Muscle layer of colon (tissue), 2 donors: ENCODE results near the gene USP32.

Experiments
- H3K27ac ChIP-seq: one replicate; pipeline ENCODE4 v1.7.0; 2013; ENCODE audit warnings: low read depth, mild to moderate bottlenecking, low read length, moderate library complexity
- H3K27me3 ChIP-seq, 2 donors: one replicate each; pipeline ENCODE4 v1.7.0; 2013; ENCODE audit warnings: low read length in 2 of 2, mild to moderate bottlenecking in 2 of 2; ENCODE audit not compliant: insufficient read depth in 2 of 2, control insufficient read depth in 1 of 2
- H3K36me3 ChIP-seq: one replicate; pipeline ENCODE4 v1.7.0; 2013; ENCODE audit warnings: mild to moderate bottlenecking, low read length; ENCODE audit not compliant: insufficient read depth
- H3K4me1 ChIP-seq: one replicate; pipeline ENCODE4 v1.7.0; 2013; ENCODE audit warnings: mild to moderate bottlenecking, low read length; ENCODE audit not compliant: insufficient read depth
- H3K4me3 ChIP-seq, 2 donors: one replicate each; pipeline ENCODE4 v1.7.0; 2013; ENCODE audit warnings: low read length in 2 of 2, low read depth in 1 of 2, mild to moderate bottlenecking in 1 of 2, moderate library complexity in 1 of 2
- H3K9ac ChIP-seq: one replicate; pipeline ENCODE4 v1.7.0; 2013; ENCODE audit warnings: low read length
- H3K9me3 ChIP-seq: one replicate; pipeline ENCODE4 v1.7.0; 2013; ENCODE audit warnings: mild to moderate bottlenecking, low read length
- donor health status: abdominal sarcoma.
- donor health status: Adenocarcinoma of cecum.

USP32 gene

DNA sequence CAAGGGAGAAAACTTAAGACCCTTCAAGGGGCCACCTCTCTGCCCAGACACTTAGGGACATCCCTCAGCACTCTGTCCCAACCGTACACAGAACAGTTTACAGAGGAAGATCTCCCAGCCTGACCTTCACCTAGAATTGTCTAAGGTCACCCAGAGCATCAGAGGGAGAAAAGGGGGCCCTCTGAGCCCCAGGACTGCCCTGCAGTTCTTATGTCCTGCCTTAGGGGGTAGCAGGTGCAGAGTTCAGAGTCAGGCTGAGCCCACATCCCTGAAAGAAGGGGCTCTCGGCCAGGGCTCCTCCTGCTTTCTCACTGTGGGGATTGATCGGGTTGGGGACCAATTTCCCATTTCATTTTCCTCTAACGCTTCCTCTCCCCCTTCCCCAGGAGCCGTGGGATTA, 226.7 kb downstream of the USP32 start:
- Histone ChIP-seq H3K27me3 (no peaks in the 10 kb centered on the region), H3K4me1 (no peaks in the 10 kb centered on the region), H3K9me3 (no peaks in the 10 kb centered on the region), H3K9ac (no peak overlapping the region), H3K36me3 (no peaks in the 10 kb centered on the region), H3K27ac (no peak overlapping the region), H3K4me3 (no peak overlapping the region)

DNA sequence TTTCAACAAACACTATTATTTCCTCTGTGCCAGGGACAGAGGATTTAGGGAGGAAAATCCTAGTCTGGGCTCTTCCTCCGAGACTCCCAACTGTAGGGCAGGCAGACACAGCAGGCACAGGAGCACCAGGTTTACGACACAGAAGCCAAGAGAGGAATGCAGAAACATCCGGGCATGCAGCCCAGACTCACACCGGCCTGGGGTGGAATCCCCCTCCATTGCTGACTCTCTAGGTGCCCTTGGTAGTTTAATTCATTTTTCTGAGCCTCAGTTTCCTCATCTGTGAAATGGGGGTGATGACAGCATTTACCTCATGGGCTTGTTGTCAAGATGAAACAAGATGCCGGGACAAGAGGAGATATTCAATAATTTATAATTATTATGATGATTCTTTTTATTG, 227.2 kb downstream of the USP32 start:
- H3K9ac ChIP-seq = no peak overlapping the region
- H3K27me3 ChIP-seq = no peaks in the 10 kb centered on the region
- no peak overlapping the region for H3K4me3 ChIP-seq
- no peaks in the 10 kb centered on the region for H3K4me1 ChIP-seq
- H3K9me3 ChIP-seq = no peaks in the 10 kb centered on the region
- H3K36me3 ChIP-seq = no peaks in the 10 kb centered on the region
- no peak overlapping the region for H3K27ac ChIP-seq

DNA sequence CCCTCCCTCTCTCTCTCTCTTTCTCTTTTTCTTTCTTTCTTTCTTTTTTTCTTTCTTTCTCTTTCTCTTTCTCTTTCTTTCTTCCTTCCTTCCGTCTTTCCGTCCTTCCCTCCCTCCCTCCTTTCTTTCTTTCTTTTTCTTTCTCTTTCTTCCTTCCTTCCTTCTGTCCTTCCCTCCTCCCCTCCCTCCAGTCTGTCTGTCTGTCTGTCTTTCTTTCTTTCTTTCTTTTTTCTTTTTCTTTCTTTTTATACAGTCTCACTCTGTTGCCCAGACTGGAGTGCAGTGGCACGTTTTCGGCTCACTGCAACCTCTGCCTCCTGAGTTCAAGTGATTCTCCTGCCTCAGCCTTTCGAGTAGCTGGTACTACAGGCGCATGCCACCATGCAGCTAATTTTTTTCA, 227.8 kb downstream of the USP32 start:
- no peak overlapping the region for H3K4me3 ChIP-seq
- H3K9ac ChIP-seq = no peak overlapping the region
- no peaks in the 10 kb centered on the region for H3K4me1 ChIP-seq
- no peaks in the 10 kb centered on the region for H3K36me3 ChIP-seq
- H3K27me3 ChIP-seq = peaks cover 0 to 1% of the 10 kb centered on the region in 2 donors
- no peak overlapping the region for H3K27ac ChIP-seq
- no peaks in the 10 kb centered on the region for H3K9me3 ChIP-seq

DNA sequence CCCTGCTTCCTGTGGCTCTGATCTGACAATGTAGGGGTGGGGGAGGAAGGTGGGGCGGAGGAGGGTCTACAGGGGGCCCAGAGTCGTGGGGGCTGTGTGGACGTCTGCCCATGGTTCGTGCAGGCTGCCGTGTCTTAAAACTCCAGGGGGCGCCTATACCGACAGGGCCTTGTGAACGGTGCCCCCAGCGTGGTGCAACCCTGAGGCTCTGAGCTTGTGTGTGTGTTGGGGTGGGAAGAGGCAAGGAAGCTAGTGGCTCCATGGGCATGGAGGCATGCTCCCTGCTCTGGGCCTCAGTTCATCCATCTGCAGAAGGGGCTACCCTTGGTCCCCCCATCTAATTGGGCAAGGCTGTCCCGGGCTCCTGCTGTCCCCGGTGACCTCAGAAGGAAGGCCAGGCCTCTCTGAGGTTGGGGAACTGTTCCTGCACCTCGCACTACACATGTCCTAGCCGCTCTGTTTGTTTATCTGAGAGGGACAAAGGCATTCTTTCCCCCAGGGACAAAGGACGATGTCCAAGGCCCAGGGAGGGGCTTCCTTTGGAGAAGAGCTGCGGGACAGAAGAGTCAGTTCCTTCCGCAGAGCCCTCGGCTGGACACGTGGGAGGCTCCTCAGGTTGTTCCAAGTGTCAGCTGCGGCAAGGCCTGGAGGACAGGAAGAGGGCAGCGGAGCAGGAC, 228.7 kb downstream of the USP32 start:
- H3K27ac ChIP-seq = no peak overlapping the region
- H3K27me3 ChIP-seq = peaks cover 0 to 8% of the 10 kb centered on the region in 2 donors
- no peaks in the 10 kb centered on the region for H3K4me1 ChIP-seq
- H3K36me3 ChIP-seq = no peaks in the 10 kb centered on the region
- no peaks in the 10 kb centered on the region for H3K9me3 ChIP-seq
- no peak overlapping the region for H3K9ac ChIP-seq
- no peak overlapping the region for H3K4me3 ChIP-seq

DNA sequence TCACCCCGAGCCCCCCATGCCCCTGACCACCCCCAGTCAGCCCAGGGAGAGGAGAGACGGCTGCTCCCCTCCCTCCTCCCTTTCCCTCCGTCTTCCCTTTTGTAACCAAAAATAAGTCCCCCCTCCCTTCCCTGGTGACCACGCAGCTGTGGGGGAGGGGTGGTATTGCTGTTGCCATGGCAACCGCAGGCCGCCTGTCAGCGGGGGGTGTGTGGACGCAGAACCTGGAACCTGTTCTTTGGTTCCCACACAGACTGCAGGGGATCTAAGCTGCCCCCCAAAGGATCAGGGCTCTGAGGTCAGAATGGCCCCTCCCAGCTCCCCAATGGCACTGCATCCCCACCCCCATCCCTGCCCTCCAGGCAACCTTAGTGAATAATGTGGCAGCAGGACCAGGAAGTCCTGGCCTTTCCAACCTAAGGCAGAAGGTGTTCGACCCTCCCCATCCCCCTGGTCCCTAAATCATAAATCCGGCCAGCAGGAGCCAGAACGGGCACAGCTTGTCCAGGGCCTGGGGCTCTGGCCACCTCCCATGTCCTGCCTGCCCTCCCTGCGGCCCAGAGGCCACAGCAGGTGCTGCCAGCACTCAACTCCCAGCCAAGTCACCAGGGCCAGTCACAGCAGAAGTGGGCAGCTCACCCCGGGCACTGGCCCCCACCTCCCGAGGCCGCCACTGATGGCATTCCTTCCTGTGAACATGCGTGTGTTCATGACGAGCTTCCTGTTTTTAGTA, 230.2 kb downstream of the USP32 start:
- H3K9ac ChIP-seq = no peak overlapping the region
- no peak overlapping the region for H3K27ac ChIP-seq
- no peak overlapping the region for H3K4me3 ChIP-seq
- H3K4me1 ChIP-seq = no peaks in the 10 kb centered on the region
- H3K9me3 ChIP-seq = no peaks in the 10 kb centered on the region
- peaks cover 0 to 19% of the 10 kb centered on the region in 2 donors for H3K27me3 ChIP-seq
- no peaks in the 10 kb centered on the region for H3K36me3 ChIP-seq

DNA sequence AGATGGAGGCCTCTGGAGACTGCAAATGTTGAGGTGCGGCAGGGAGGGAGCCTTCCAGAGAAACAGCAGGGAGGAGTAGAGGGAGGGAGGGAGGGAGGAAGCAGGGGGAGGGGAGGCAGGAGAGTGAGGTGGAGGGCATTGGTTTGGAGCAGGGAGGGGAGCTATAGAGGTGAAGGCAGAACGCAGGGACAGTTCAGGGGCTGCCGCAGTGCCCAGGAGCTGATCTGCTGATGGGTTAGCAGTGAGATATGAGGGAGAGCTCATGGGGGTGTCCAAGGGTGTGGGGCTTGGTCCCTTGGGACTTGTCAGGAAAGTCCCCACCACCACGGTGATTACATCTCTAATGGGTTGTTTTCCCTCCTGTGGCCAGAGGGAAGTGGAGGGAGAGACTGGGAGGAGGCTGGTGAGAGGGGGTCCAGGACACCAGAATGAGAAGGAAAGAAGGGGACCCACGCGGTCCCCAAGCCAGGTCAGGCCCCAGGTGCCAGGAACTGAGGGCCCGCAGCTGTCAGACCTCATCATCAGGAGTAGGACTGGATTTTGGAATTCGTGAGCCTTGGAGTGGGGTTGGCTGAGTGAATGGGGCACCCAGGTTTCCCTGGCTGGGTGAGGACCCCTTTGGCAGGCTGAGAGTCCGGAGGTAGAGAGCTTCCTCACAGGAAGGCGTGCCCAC, 231.0 kb downstream of the USP32 start:
- Histone ChIP-seq H3K9ac (no peak overlapping the region), H3K4me1 (no peaks in the 10 kb centered on the region), H3K36me3 (no peaks in the 10 kb centered on the region), H3K4me3 (no peak overlapping the region), H3K27me3 (peaks cover 0 to 21% of the 10 kb centered on the region in 2 donors), H3K9me3 (no peaks in the 10 kb centered on the region), H3K27ac (no peak overlapping the region)

DNA sequence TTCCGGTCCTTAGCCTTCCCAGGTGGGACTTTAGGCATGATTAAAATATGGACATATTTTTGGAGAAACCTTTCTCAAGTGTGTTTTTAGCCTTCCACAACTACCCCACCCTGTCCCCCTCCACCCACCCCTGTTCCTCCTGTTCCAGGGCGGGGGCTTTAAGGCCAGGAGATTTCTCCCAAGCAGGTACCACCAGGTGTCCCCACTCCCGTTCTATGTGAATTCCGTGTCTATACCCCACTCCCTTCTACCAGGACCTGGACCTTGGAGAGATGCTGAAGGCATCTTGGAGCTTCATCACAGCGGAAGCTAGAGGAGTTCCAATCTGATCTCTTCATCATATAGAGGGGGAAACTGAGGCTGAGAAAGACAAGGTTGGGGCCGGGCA, 232.5 kb downstream of the USP32 start:
- no peak overlapping the region for H3K4me3 ChIP-seq
- H3K9me3 ChIP-seq = no peaks in the 10 kb centered on the region
- H3K27me3 ChIP-seq = peaks cover 0 to 27% of the 10 kb centered on the region in 2 donors
- no peaks in the 10 kb centered on the region for H3K36me3 ChIP-seq
- no peaks in the 10 kb centered on the region for H3K4me1 ChIP-seq
- H3K27ac ChIP-seq = no peak overlapping the region
- H3K9ac ChIP-seq = no peak overlapping the region

DNA sequence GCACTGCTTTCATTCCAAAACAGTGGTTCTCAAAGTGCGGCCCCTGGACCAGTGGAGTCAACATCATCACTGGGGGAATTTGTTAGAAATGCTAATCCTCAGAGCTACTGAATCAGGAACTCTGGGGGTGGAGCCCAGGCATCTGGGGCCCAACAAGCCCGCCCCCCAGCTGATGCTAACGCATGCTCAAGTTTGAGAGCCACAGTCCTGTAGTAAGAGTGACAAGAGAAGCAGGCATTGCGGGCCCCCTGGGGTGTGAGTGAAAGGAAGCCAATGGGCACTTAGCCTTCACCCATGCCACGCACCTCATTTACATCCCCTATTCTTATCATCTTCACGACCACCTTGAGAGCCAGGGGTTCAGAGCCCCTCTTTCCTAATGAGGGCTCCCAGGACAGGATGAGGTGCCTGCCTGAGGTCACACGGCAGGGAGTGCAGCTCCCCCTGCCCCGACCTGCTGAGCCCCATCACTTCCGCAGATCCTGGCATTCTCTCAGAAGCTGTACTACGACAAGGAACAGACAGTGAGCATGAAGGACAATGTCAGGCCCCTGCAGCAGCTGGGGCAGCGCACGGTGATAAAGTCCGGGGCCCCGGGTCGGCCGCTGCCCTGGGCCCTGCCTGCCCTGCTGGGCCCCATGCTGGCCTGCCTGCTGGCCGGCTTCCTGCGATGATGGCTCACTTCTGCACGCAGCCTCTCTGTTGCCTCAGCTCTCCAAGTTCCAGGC, 233.0 kb downstream of the USP32 start:
- peaks cover 0 to 28% of the 10 kb centered on the region in 2 donors for H3K27me3 ChIP-seq
- no peaks in the 10 kb centered on the region for H3K36me3 ChIP-seq
- H3K4me1 ChIP-seq = no peaks in the 10 kb centered on the region
- no peak overlapping the region for H3K9ac ChIP-seq
- H3K4me3 ChIP-seq = no peak overlapping the region
- H3K9me3 ChIP-seq = no peaks in the 10 kb centered on the region
- H3K27ac ChIP-seq = no peak overlapping the region

DNA sequence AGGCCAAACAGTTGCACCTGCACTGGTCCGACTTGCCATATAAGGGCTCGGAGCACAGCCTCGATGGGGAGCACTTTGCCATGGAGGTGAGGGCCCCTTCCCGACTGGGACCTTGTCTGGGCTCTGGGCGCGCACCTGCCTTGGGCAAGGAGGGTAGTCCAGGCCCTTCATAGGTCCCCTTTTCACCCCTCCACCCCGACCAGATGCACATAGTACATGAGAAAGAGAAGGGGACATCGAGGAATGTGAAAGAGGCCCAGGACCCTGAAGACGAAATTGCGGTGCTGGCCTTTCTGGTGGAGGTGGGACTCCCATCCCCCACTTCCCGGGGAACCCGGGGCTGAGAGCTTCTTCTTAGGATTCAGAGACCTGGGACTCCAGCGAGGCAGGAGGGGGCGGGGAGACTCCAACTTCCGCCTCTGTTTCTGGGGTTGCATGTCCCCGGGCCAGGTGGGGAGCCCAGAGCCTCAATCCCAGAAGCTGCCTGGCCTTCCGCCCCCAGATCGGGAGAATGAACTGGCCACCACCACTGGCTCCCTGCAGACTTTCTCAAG, 234.4 kb downstream of the USP32 start:
- Histone ChIP-seq H3K27ac (no peak overlapping the region), H3K9me3 (no peaks in the 10 kb centered on the region), H3K9ac (no peak overlapping the region), H3K4me3 (no peak overlapping the region), H3K4me1 (peaks cover 3% of the 10 kb centered on the region), H3K27me3 (peaks cover 0 to 28% of the 10 kb centered on the region in 2 donors), H3K36me3 (no peaks in the 10 kb centered on the region)

DNA sequence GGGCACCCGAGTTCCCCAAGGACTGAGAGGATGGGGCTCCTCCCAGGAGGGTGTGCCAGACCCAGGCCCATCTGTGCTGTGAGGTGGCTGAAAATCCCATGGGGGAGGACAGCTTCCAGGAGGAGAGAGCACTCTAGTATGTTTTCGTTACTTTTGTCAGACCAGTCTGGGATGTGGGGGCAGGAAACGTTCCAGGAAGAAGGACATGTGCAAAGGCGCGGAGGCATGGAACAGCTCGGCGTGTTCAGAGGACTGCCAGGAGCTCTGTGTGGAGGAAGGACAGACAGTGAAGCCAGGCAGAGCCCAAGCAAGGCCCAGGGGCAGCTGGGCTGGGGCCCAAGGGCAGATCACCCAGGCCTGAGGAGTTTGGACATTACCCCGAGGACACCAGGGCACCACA, 235.2 kb downstream of the USP32 start:
- Histone ChIP-seq H3K27ac (no peak overlapping the region), H3K27me3 (peaks cover 6 to 28% of the 10 kb centered on the region in 2 donors), H3K4me3 (no peak overlapping the region), H3K9me3 (no peaks in the 10 kb centered on the region), H3K4me1 (peaks cover 3% of the 10 kb centered on the region), H3K36me3 (no peaks in the 10 kb centered on the region), H3K9ac (no peak overlapping the region)

DNA sequence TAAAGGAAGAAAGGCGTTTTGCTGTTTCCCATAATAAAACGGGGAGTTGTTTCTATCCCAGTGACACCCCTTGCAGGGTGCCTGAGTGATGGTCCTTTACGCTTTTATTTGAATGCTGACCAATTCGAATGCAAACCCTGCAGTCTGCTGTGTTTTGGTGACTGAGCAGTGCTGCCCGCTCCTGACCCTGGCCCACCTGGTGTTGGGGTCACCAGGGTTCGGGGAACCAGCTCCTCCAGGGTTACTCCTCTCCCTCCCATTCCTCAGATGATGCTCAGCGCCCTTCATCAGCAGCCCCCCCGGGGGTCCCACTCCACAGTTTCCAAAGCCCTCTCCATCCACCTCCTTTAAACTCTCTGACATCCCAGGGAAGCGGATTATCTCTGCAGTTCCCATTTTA, 236.1 kb downstream of the USP32 start:
- H3K4me3 ChIP-seq = no peak overlapping the region
- H3K9ac ChIP-seq = no peak overlapping the region
- no peaks in the 10 kb centered on the region for H3K9me3 ChIP-seq
- H3K36me3 ChIP-seq = no peaks in the 10 kb centered on the region
- no peak overlapping the region for H3K27ac ChIP-seq
- peaks cover 16 to 33% of the 10 kb centered on the region in 2 donors for H3K27me3 ChIP-seq
- peaks cover 3% of the 10 kb centered on the region for H3K4me1 ChIP-seq
